HEK293T (cell line): ENCODE data around the gene GABBR2.

Experiments used
- CTCF ChIA-PET: fragments of 350-600 bp; formaldehyde crosslinking; extraction: SDS; loops from one replicate; lab custom pipeline; 2021; ENCODE audit warnings: antibody characterized with exemption, inconsistent platforms; lab: Yijun Ruan, JAX
- POLR2A ChIA-PET: fragments of 350-600 bp; formaldehyde crosslinking; extraction: SDS; loops from one replicate; lab custom pipeline; 2020; ENCODE audit warnings: antibody characterized with exemption, inconsistent platforms; lab: Yijun Ruan, JAX
- DNase-seq: peaks from one replicate; pipeline ENCODE4 v3.0.0; 2012; ENCODE audit warnings: mixed read lengths; ENCODE audit errors: extremely low spot score
- ARNT ChIP-seq: fragments of 450-650 bp; IDR thresholded peaks from 2 replicates; pipeline ENCODE4 v1.6.1; 2017; ENCODE audit warnings: mild to moderate bottlenecking
- BHLHE40 ChIP-seq: fragments of 450-650 bp; IDR thresholded peaks from 2 replicates; pipeline ENCODE4 v1.6.1; 2016; ENCODE audit warnings: mild to moderate bottlenecking, moderate library complexity, borderline replicate concordance
- CTBP1 ChIP-seq: fragments of 450-650 bp; IDR thresholded peaks from 2 replicates; pipeline ENCODE4 v1.6.1; 2016; ENCODE audit warnings: borderline replicate concordance
- ELF4 ChIP-seq: fragments of 450-650 bp; IDR thresholded peaks from 2 replicates; pipeline ENCODE4 v1.6.1; 2017; ENCODE audit warnings: antibody characterized with exemption
- FOXA1 ChIP-seq: fragments of 450-650 bp; IDR thresholded peaks from 2 replicates; pipeline ENCODE4 v1.6.1; 2016; ENCODE audit warnings: mild to moderate bottlenecking
- FOXK2 ChIP-seq: fragments of 450-650 bp; IDR thresholded peaks from 2 replicates; pipeline ENCODE4 v1.6.1; 2016; ENCODE audit warnings: mild to moderate bottlenecking
- FOXM1 ChIP-seq: fragments of 450-650 bp; IDR thresholded peaks from 2 replicates; pipeline ENCODE4 v1.6.1; 2017; ENCODE audit warnings: mild to moderate bottlenecking, borderline replicate concordance
- HDGF ChIP-seq: fragments of 450-650 bp; IDR thresholded peaks from 2 replicates; pipeline ENCODE4 v1.6.1; 2017; ENCODE audit warnings: antibody characterized with exemption, borderline replicate concordance
- L3MBTL2 ChIP-seq: fragments of 450-650 bp; conservative IDR thresholded peaks from 2 replicates; pipeline ENCODE4 v1.6.1; 2016; ENCODE audit warnings: mild to moderate bottlenecking
- LEF1 ChIP-seq: fragments of 450-650 bp; IDR thresholded peaks from 2 replicates; pipeline ENCODE4 v1.6.1; 2017; ENCODE audit warnings: mild to moderate bottlenecking, borderline replicate concordance
- NFRKB ChIP-seq: fragments of 450-650 bp; IDR thresholded peaks from 2 replicates; pipeline ENCODE4 v1.6.1; 2016; ENCODE audit warnings: mild to moderate bottlenecking, moderate library complexity
- PKNOX1 ChIP-seq: fragments of 450-650 bp; IDR thresholded peaks from 2 replicates; pipeline ENCODE4 v1.6.1; 2016
- SP1 ChIP-seq: fragments of 450-650 bp; IDR thresholded peaks from 2 replicates; pipeline ENCODE4 v1.6.1; 2017
- SUZ12 ChIP-seq: fragments of 450-650 bp; IDR thresholded peaks from 2 replicates; pipeline ENCODE4 v1.6.1; 2016; ENCODE audit warnings: mild to moderate bottlenecking
- TARDBP ChIP-seq: fragments of 450-650 bp; IDR thresholded peaks from 2 replicates; pipeline ENCODE4 v1.6.1; 2016
- ZNF384 ChIP-seq: fragments of 450-650 bp; IDR thresholded peaks from 2 replicates; pipeline ENCODE4 v1.6.1; 2016

The GABBR2 gene

GRCh38 chr9:98259791-98260190 lies 448.9 kb downstream of the GABBR2 start:
- TF ChIP-seq SUZ12 (no peak), HDGF (no peak), L3MBTL2 (no peak), FOXM1 (no peak), ELF4 (no peak), NFRKB (no peak), FOXK2 (no peak), LEF1 (no peak), CTBP1 (no peak), ZNF384 (no peak), ARNT (no peak), BHLHE40 (no peak), SP1 (no peak), FOXA1 (no peak), PKNOX1 (no peak), TARDBP (no peak)
- DNase-seq, result no peak
- POLR2A ChIA-PET, result no interaction called here
- CTCF ChIA-PET, result interaction anchor here (0.6 kb wide), 1 partner anchor 207 kb away, joined by 3 read pairs; no protein-coding TSS in a partner anchor

- POLR2A ChIA-PET, result interaction anchor here (0.6 to 2.4 kb wide), 16 partner anchors 9 to 334 kb away, joined by 3 to 12 read pairs (median 6); partner anchors contain the start of genes ANP32B, TRIM14 and TRMO
- DNase-seq, result peak; percentile 46
- no peak for TF ChIP-seq FOXM1
- TF ChIP-seq FOXA1, result no peak
- no peak for TF ChIP-seq HDGF
- peak; percentile 23; the same call in 1 of the 2 replicates for TF ChIP-seq L3MBTL2
- no peak for TF ChIP-seq SP1
- TF ChIP-seq CTBP1, result no peak
- no peak for TF ChIP-seq ARNT
- peak; percentile 88 for TF ChIP-seq PKNOX1
- no peak for TF ChIP-seq ELF4
- CTCF ChIA-PET, result interaction anchor here (0.6 to 1.8 kb wide), 6 partner anchors 8 to 137 kb away, joined by 3 to 8 read pairs (median 4); no protein-coding TSS in a partner anchor
Measured at GRCh38 chr9:98256756-98257155, 452.0 kb downstream of the GABBR2 start.

GRCh38 chr9:98255578-98256296 lies 453.0 kb downstream of the GABBR2 start, which contains the start of gene TBC1D2:
Gene TBC1D2 (minus strand): TSS chr9:98255649. CDS start chr9:98255541, 108 bp downstream.
- TF ChIP-seq CTBP1 (peak; percentile 49; the same call in 1 of the 2 replicates), L3MBTL2 (peak; percentile 73), ELF4 (peak; percentile 88), HDGF (no peak), PKNOX1 (peak; percentile 81)
- ChIA-PET CTCF (interaction anchor here (1.0 to 1.8 kb wide), 6 partner anchors 10 to 182 kb away, joined by 4 to 8 read pairs (median 6); no protein-coding TSS in a partner anchor), POLR2A (interaction anchor here (0.7 to 2.4 kb wide), 20 partner anchors 8 to 333 kb away, joined by 3 to 12 read pairs (median 4); partner anchors contain the start of genes ANP32B, CORO2A, TRIM14 and TRMO)
- DNase-seq, result peak; percentile 97

GRCh38 chr9:98255061-98255577 lies 453.6 kb downstream of the GABBR2 start:
- TF ChIP-seq FOXA1 (no peak), NFRKB (no peak)
- ChIA-PET CTCF (interaction anchor here (1.1 to 1.8 kb wide), 4 partner anchors 9 to 181 kb away, joined by 4 to 6 read pairs (median 6); no protein-coding TSS in a partner anchor), POLR2A (interaction anchor here (0.7 to 2.4 kb wide), 15 partner anchors 8 to 332 kb away, joined by 3 to 12 read pairs (median 7); partner anchors contain the start of genes ANP32B, CORO2A, TRIM14 and TRMO)
- peak; percentile 49 for DNase-seq

- DNase-seq, result no peak
- ChIA-PET CTCF (interaction anchor here (1.2 to 1.8 kb wide), 2 partner anchors 9 to 180 kb away, joined by 5 to 6 read pairs; no protein-coding TSS in a partner anchor), POLR2A (interaction anchor here (1.4 kb wide), 1 partner anchor 61 kb away, joined by 5 read pairs; no protein-coding TSS in a partner anchor)
- TF ChIP-seq ARNT (no peak), PKNOX1 (no peak), LEF1 (no peak), NFRKB (no peak), TARDBP (no peak), CTBP1 (no peak), FOXM1 (no peak), FOXK2 (no peak), ELF4 (no peak), ZNF384 (no peak), SUZ12 (no peak), SP1 (no peak), FOXA1 (no peak), HDGF (no peak), L3MBTL2 (no peak), BHLHE40 (no peak)
Measured at GRCh38 chr9:98254228-98255060, 454.3 kb downstream of the GABBR2 start.
